Uterus (tissue), 4 donors: ENCODE data around the gene SLC16A1. TPM values are rescaled to one million over a fixed set of nuclear protein-coding genes. Genes with fewer than 3 reads are reported as not detected.

Experiments
- DNase-seq, 2 donors: peaks; one replicate each; pipeline ENCODE4 v3.0.0-alpha.2; 2019 to 2020
- H3K27ac ChIP-seq, 2 donors: fragments of 200-600 bp; sonication (generic); 1 replicate in 1 of 2; 2 replicates in 1 of 2; pipeline ENCODE4 v1.5.1; 2016 to 2018
- H3K27me3 ChIP-seq, 2 donors: fragments of 200-600 bp; sonication (generic); one replicate each; pipeline ENCODE4 v1.5.1; 2018 to 2019; ENCODE audit warnings: control low read depth in 1 of 2
- H3K36me3 ChIP-seq, 2 donors: fragments of 200-600 bp; sonication (generic); one replicate each; pipeline ENCODE4 v1.5.1; 2019; ENCODE audit warnings: control low read depth in 1 of 2
- H3K4me1 ChIP-seq, 2 donors: fragments of 200-600 bp; sonication (generic); one replicate each; pipeline ENCODE4 v1.5.1; 2018 to 2019; ENCODE audit warnings: control low read depth in 1 of 2
- H3K4me3 ChIP-seq, 2 donors: fragments of 200-600 bp; sonication (generic); 1 replicate in 1 of 2; 2 replicates in 1 of 2; pipeline ENCODE4 v1.5.1; 2018 to 2019; ENCODE audit warnings: mild to moderate bottlenecking in 1 of 2
- H3K9me3 ChIP-seq, 2 donors: fragments of 200-600 bp; sonication (generic); one replicate each; pipeline ENCODE4 v1.5.1; 2019; ENCODE audit warnings: control low read depth in 1 of 2
- POLR2A ChIP-seq, 2 donors: fragments of 450-650 bp; IDR thresholded peaks; one replicate each; pipeline ENCODE4 v1.6.1; 2016; ENCODE audit warnings: antibody characterized with exemption in 2 of 2, mild to moderate bottlenecking in 1 of 2, moderate library complexity in 1 of 2
- intact Hi-C: fragments of 100-400 bp; cut with DNase I; formaldehyde crosslinking; loops from one replicate; pipeline ENCODE4 v1.15.1; 2023; ENCODE audit warnings: low total_unique reads
- total RNA-seq, 4 donors: library from RNA; depleted of rRNA in 3 of 4; stranded (reverse); fragments of >200 nt in 3 of 4; gene quantifications; one replicate each; pipeline versions ENCODE4 v1.1.0 to v1.2.4, GENCODE V29; 2014 to 2023
- TF ChIP-seq, protein P1 (sequence below), 4 experiments: fragments of 200-600 bp in 2 of 4; fragments of 450-650 bp in 2 of 4; sonication (generic) in 2 of 4; IDR thresholded peaks; one replicate each; pipeline ENCODE4 v1.5.1; 2016 to 2019; ENCODE audit warnings: antibody characterized with exemption in 4 of 4, mild to moderate bottlenecking in 2 of 4, moderate library complexity in 1 of 4
- donor health status: DM: yes; HTN: yes; CAD: no.

The SLC16A1 gene
- total RNA-seq: 10 to 100 TPM; 12.6 to 76.3 (median 39.5) TPM

GRCh38 chr1:112955773-112956543, at the start of gene SLC16A1:
TSS of gene SLC16A1 (minus strand) at chr1:112956196. CDS start at chr1:112929308, 26,888 bp downstream.
- H3K27ac ChIP-seq: peak within 1 kb of the TSS; percentile 93 to 96
- H3K27me3 ChIP-seq: no peaks in the 10 kb centered on the region
- H3K4me3 ChIP-seq: peak within 1 kb of the TSS; percentile 85 to 89
- H3K4me1 ChIP-seq: no peaks in the 10 kb centered on the region
- intact Hi-C loops: loop anchor here (5.0 kb wide), 1 partner anchor 239 kb away; the partner anchor contains the start of gene PPM1J
- H3K36me3 ChIP-seq: no peaks in the 10 kb centered on the region
- TF ChIP-seq, protein P1, sequence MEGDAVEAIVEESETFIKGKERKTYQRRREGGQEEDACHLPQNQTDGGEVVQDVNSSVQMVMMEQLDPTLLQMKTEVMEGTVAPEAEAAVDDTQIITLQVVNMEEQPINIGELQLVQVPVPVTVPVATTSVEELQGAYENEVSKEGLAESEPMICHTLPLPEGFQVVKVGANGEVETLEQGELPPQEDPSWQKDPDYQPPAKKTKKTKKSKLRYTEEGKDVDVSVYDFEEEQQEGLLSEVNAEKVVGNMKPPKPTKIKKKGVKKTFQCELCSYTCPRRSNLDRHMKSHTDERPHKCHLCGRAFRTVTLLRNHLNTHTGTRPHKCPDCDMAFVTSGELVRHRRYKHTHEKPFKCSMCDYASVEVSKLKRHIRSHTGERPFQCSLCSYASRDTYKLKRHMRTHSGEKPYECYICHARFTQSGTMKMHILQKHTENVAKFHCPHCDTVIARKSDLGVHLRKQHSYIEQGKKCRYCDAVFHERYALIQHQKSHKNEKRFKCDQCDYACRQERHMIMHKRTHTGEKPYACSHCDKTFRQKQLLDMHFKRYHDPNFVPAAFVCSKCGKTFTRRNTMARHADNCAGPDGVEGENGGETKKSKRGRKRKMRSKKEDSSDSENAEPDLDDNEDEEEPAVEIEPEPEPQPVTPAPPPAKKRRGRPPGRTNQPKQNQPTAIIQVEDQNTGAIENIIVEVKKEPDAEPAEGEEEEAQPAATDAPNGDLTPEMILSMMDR (IDR thresholded peaks at IDR 0.05): peak in 3 of 4 experiments; percentile 25 to 42 (median 37)
- TF ChIP-seq POLR2A (IDR thresholded peaks at IDR 0.05): peak; percentile 96 to 98
- no peaks in the 10 kb centered on the region for H3K9me3 ChIP-seq
- peak; percentile 93 to 94 for DNase-seq

DNA sequence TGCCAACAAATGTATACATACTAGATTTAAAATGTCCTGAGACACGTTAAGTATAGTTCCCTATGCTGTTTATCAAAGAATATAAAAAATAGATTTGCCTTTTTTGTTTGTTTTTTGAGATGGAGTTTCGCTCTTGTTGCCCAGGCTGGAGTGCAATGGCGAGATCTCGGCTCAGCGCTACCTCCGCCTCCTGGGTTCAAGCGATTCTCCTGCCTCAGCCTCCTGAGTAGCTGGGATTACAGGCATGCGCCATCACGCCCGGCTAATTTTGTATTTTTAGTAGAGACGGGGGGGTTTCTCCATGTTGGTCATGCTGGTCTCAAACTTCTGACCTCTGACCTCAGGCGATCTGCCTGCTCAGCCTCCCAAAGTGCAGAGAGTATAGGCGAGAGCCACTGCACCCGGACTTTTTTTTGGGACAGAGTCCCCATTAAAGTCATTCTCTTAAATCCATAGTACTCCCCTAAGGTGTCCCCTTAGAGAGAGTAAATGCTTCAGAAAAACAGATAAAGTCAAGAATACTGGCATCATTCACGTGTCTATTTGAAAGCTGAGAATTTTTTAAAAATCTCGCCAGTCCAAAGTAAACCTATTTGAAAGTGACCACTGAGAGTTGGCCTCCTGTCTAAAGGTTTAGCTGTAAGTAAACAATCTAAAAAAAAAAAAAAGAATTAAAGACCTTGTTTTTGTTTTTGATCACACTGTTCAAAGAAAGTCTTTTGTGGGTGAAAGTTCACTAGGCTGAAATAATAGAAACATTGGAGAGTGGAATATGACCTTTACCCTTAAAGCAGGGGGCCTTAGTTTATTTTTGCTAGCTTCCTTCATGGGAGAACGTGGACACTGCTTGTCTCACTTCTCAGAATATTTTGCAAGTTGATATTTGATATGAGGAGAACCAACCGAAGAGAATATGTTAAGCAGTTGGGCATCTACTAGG, 48.0 kb upstream of the SLC16A1 start:
- no peak overlapping the region for H3K4me3 ChIP-seq
- H3K9me3 ChIP-seq: no peaks in the 10 kb centered on the region
- H3K27me3 ChIP-seq: no peaks in the 10 kb centered on the region
- H3K4me1 ChIP-seq: no peaks in the 10 kb centered on the region
- TF ChIP-seq, protein P1 (IDR thresholded peaks at IDR 0.05): no peak
- no peak for TF ChIP-seq POLR2A (IDR thresholded peaks at IDR 0.05)
- H3K27ac ChIP-seq: no peak overlapping the region
- DNase-seq: no peak
- no peaks in the 10 kb centered on the region for H3K36me3 ChIP-seq
- intact Hi-C loops: no loop called here

- TF ChIP-seq, protein P1 (IDR thresholded peaks at IDR 0.05): no peak
- no peak for TF ChIP-seq POLR2A (IDR thresholded peaks at IDR 0.05)
- no peaks in the 10 kb centered on the region for H3K36me3 ChIP-seq
- no peaks in the 10 kb centered on the region for H3K9me3 ChIP-seq
- H3K4me3 ChIP-seq: no peak overlapping the region
- no peak for DNase-seq
- H3K27ac ChIP-seq: no peak overlapping the region
- intact Hi-C loops: no loop called here
- H3K4me1 ChIP-seq: no peaks in the 10 kb centered on the region
- no peaks in the 10 kb centered on the region for H3K27me3 ChIP-seq
Observed at GRCh38 chr1:113002297-113002696, 46.3 kb upstream of the SLC16A1 start.

GRCh38 chr1:112998592-112999235, 42.7 kb upstream of the SLC16A1 start:
- Histone ChIP-seq H3K36me3 (no peaks in the 10 kb centered on the region), H3K4me1 (no peaks in the 10 kb centered on the region), H3K4me3 (no peak overlapping the region), H3K27me3 (no peaks in the 10 kb centered on the region), H3K9me3 (no peaks in the 10 kb centered on the region), H3K27ac (peak overlapping the region; percentile 63 to 86)
- peak; percentile 58 to 70 for DNase-seq
- TF ChIP-seq, protein P1 (IDR thresholded peaks at IDR 0.05): no peak
- no peak for TF ChIP-seq POLR2A (IDR thresholded peaks at IDR 0.05)
- intact Hi-C loops: no loop called here
